Activated CD4-positive, alpha-beta T cell treated with anti-CD3 and anti-CD28 coated beads, Interleukin-2, Interleukin-4, amounts not matched to agents 100 ng/mL and 50 ng/mL, durations not matched to agents 16 hours and 8 hours (primary cell): ENCODE data around the gene EPHA5.

Experiments
- DNase-seq: peaks from one replicate; pipeline ENCODE4 v3.0.0-alpha.2; 2020; ENCODE audit warnings: low spot score

EPHA5 gene

DNA sequence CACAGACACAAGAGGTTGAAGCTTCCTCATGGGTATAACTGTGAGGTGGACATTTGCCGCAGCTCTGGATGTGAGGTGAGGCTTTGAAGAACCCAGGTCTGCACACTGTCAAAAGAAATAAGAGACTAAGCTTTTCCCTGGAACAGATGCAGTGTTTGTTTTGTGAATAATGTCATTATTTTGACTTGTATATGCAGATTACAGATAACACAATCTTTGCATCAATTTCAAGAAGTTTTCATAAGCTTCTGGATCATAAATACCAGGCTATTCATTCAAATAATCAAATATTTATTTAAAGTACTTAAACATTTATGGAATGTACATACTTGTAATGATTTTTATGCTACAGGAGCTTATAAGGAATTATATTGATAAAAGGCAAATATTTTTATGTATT, 174.8 kb downstream of the EPHA5 start:
- DNase-seq = no peak

DNA sequence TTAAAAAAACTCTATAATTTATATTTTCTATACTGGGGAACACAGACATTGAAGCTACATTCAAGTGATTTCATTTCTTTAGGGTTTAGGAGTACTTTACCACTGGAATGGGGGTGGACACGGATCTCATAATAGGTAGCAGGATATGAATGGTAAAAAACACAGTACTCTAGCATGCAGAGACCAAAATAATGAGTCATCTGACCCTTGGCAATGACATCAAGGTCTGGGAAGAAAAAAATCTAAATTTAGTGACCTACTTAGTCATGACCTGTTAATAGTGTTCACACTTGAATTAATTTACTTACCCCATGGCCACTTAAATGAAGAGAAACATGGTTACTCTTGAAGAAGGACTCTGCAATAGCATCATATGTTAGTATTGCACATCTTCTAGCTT, 187.9 kb downstream of the EPHA5 start:
- no peak for DNase-seq

DNA sequence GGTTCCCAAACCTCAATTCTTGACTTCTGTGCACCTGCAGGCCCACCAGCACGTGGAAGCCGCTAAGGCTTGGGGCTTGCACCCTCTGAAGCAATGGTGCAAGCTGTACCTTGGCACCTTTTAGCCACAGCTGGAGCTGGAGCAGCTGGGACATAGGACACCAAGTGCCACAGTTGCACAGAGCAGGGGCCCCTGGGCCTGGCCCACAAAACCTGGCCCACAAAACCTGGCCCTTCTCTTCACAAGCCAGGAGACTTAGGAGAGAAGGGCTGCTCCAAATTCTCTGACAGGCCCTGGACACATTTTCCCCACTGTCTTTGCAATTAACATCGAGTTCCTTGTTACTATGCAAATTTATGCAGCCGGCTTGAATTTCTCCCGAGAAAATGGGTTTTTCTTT, 197.8 kb downstream of the EPHA5 start:
- no peak for DNase-seq

DNA sequence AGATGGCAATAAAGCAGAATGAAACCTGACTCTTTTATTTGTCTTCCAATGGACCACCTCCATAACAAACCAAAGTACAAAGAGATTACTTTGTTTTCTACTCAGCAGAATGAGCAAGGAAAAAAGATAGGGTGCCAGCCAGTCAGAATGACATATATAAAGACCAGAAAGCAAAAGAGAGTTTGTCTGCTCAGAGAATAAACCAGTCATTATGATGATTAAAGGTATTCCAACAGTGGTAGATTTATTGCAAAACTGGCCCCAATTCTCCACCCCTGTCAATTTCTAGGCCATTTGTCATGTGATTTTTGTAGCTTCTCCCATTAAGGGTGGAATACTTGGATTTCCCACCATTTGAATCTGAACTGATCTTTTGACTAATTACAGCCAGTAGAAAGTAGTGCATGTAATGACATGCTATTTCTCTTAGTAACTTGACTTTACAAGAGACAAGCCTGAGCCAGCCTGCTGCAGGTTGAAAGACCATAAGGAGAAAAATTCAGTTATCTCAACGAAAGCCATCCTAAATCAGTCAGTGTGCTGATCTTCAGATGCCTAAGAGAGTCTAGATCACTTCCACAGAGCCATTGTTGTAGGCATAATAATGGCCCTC, 203.1 kb downstream of the EPHA5 start:
- DNase-seq = no peak

DNA sequence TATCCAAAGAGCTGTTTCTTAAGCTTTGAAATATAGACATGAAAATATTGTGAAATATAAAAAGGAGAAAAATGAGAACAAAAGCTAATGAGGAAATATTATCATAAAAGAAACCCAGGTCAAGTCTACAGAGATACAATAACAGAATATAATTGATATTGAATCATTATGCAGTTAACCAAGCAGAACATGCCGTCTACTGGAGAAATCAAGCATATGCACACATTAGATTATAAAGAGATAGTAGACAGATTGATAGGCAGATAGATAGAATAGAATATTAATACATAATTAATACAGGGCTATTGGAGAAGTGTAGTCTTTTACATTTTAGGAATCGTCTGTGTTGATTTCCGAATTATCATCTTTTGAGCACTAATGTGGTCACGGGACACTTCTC, 208.5 kb downstream of the EPHA5 start:
- DNase-seq = no peak

DNA sequence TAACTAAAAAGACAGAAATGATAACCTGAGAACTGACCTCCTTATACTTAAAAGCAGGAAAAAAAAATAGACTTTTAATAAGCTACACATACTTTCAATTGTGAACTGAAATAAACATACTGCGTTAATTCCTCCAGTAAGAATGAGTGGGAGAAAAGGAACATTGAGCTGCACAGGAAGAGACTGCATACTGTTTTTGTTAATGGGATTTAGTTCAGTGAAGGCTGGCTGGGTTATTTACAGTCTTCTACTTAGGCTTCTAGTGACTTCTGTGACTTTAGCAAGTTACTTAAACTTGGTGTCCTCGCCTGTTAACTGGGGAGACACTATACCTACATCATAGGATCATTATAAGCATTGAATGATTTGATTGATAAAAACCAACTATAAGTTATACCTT, 213.3 kb downstream of the EPHA5 start:
- DNase-seq = no peak

DNA sequence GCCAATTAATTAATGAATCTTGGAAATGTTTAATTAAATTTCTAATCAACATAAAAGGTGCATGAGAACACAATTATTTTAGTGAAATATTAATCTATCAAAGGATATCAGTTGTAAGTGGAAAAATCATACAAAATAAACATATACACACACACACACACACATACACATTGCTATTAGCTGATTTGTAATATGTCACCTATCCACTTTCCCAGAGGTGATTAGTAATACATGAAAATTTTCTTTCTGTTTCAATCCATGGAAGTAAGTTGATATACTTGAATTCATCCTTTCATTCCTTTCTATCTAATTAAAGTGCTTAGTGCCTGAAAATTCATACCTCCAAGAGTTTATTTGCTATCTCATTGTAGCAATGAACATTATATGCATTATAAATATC, 213.7 kb downstream of the EPHA5 start:
- DNase-seq = no peak

DNA sequence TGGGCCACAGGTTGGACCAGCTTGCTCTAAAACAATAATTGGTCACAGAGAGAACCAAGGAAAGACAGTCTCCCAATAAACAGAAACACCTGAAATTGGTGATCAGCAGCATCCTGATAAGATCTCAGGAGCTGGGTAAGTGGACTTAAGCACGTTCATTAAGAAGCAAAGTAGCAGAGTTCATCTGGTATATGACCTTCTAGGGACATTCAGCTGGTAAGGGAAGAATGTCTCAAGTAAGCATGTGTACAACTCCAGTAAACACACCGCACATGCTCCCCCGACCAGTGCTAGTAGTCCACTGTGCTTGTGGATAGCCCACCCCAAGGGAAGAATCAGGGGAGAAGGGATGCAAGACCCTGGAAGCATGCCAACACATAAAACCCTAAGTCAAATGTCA, 216.9 kb downstream of the EPHA5 start:
- DNase-seq = no peak

DNA sequence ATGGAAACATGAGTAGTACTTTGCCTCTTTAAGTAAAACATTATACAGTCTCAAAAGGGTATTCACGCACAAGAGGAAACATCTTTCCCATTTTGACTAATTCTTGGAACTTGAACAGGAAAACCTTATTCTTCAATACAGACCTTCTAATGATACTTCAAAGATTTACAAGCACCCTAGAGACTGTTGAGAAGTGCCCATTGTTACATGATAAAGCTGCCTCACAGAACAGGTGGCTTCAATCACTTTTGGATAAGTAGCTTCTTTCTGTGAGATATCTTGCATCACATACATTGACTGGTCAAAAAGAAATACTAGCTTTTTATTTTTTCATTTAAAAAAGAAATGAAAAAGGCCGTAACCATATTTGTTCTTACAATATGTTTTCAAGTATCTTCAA, 219.4 kb downstream of the EPHA5 start:
- no peak for DNase-seq

DNA sequence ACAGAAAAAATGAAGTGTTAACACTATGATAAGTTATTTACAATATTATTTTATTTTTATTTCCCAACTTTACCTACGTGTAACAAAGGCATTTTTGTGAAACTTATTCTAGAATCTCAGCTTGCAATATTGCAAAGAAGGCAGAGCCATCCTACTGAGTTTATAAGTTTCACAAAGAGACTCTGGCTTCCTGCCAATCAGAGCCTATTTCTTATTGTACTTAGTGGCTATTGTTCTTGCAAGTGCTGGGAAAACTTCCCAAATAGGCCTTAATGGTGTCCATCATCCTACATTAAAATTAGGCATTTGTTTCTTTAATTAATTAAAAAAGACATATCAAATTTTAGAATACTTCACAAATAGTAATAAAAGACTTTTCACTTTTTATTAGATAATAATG, 233.2 kb downstream of the EPHA5 start:
- no peak for DNase-seq

DNA sequence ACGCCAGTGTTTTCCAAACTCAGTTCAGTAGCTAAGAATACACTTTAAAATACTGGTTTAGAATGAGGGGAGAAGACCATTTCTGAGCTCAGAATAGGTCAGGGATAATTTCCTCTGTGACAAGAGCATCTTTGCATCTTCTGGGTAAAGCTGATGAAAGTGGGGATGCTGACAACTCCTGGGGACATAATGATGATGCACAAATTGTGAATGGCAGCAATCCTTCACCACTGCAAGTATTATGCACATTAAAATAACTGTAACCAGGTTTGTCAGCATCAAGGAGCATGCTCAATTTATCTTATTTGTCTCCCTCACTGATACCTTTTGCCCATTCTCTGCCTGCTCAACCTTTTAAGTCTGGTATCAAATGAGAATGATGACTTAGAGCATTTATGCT, 248.2 kb downstream of the EPHA5 start:
- DNase-seq = no peak

DNA sequence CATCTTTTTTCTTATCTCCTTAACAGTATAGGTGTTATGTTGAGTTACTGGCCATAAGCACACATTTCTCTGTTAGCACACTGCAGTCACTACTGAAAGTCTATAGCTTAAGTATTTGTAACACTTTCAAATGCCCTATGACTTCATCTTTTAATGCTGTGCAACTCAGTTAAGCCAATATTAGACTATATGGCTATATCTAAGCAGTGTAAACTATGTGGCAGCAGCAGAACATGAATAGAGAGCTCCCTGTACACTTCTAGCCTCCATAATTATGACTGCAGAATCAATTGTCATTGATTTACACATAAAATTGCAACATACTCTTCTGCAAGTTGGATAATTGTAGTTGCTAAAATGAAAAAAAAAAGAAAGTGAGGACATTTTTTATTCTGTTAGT, 250.3 kb downstream of the EPHA5 start:
- DNase-seq = no peak

DNA sequence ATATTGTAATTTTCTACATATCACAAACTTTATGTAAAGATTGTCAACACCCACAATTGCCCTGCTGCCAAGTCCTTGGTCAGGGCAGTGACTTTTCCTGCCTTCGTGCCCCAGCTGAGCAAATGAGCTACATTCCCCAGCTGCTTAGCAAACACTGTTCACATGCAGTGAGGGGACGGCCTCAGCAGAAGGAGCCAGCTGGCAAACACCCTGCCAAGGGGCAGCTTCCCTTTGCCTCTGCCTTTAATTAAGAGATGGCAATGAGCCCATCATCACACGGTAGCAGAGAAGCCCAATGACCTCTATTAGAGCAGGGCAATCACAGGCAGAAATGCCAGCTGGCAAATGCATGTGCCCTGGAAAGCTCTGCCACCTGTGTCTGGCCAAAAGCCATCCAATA, 253.4 kb downstream of the EPHA5 start:
- DNase-seq = no peak

DNA sequence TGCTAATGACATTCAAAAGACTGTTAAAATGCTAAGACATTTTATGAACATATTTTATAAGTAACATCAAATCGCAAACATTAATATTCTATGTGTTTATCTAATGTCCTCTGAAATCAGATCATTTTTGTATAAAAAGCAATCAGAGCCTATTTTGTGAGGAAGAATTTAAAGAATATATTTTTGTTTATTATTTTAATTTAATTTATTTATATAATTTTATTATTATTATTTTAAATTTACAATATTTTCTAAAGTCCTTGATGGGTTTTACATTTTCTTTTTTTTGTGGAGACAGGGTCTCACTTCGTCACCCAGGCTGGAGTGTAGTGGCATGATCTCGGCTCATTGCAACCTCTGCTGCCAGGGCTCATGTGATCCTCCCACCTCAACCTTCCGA, 262.8 kb downstream of the EPHA5 start:
- no peak for DNase-seq

DNA sequence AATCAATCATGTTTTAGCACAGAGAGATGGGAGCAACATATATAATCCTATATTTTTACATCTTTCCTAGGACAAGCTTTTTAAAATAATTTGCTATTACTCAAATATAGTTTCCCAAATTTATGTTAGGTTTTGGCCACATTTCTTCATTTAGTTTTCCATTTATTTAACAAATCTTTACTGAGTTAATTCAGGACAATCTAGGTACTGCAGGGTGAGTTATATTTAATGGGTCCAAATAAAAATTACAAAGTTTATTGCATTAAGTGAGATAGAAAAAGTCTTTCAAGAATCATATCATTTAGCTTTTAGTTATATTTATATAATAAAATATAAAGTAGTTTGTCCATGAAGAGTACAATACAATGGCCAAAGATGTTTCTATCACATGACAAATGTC, 269.2 kb downstream of the EPHA5 start:
- no peak for DNase-seq

DNA sequence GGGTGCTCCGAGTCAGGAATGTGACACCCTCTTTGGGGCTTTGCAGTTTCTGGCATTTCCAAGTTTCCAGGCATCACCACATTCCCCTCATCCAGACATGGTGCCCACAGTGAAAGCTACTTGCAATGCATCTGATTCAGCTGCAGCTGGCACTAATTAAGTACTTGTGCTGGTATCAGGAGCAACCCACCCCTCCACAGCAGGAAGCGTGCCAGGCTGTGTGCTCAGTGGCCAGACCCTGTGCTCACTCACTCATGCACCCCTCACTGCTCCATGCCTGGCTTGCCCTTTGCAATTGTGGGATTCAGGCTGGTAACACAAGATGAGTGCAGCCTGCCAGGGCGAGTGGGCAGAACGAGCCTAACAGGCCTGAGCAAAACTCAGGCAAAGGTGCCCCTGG, 271.2 kb downstream of the EPHA5 start:
- DNase-seq = no peak

DNA sequence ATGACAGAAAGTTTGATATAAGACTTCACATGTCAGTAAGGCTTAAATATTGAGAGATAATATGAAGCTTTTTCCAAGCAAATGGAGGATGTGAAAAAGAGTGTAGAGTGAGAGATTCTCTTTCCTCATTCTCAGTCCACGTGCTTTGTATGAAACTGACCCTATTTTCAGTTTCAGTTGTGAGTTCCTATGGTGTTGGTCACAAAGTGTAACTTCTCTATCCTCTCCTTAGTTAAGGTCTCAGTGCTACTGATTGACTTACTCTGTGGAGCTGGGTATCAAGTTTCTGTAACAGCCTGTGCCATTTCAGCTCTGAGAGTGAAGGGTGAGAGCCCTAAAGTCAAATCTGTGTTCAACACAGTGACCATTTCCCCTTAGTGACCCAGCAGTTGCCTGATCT, 277.2 kb downstream of the EPHA5 start:
- DNase-seq = no peak

DNA sequence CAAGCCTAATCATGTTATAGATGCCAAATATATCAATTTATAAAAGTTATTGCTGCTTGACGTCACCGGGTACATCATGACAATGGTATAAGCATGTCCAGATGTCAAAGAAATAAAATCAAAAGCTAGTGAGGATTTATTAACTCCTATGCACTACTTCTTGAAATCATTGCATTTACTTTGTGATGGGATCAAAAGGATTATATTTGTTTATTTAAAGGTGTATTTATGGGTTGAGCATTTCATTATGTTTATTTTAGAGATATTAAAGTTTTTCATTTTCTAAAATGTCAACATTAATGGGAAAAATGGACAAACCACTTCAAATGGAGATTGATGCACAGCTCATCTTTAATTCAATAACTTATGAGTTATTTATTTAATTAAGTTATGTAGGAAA, 277.8 kb downstream of the EPHA5 start:
- no peak for DNase-seq

DNA sequence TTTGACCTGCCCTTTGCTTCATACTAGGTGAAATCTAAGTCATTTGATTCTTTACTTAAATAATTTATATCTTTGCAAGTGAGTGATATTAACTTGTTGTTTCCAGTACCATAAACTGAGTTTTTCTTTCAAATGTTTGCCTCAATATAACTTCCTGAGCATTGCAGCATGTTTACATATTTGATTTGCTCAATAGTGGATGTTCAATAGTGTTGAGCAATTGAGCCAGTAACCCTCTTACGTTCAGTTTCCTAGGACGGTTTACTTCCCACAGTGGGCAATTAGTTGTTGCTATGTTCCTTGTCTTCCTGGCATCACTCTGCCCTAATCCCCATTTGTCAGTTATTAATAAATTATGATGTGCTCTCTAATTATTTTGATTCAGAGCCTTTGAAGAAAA, 278.5 kb downstream of the EPHA5 start:
- DNase-seq = no peak

DNA sequence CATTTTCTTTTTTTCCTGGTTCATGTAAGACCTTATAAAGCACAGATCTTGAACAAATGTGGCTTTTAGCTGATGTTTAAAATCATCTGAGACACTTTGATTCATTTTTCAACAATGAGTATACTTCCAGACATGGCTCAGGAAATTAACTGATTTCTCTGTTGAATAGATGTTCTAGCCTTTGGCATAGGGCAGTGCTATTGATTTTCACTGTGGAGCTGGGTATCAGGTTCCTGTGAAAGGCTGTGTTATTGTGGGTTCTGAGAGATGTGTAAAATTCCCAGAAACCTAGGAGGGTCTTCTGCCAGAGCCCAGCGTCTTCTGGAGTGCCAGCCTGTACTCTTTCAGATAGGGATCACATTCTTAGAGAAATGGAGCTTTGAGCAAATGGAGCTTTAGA, 278.9 kb downstream of the EPHA5 start:
- DNase-seq = no peak

DNA sequence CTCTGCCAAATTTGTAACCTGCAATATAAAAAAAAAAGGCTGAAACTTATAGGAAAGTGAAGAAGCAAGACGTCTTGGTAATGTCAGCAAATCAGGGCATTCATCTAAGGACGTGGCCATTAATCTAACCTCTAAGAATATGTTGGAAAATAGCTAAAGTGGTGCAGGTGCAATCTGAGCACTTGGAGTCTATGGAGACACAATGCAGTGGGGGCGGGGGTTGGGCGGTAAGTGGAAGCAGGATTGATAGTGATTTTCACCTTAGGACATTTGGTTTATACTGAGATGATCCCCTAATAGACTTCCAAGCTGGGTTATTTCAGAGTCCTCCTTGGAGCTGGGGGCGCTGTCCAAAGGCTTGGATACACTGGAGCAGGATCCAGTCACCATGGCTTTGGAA, 283.4 kb downstream of the EPHA5 start:
- DNase-seq = no peak

DNA sequence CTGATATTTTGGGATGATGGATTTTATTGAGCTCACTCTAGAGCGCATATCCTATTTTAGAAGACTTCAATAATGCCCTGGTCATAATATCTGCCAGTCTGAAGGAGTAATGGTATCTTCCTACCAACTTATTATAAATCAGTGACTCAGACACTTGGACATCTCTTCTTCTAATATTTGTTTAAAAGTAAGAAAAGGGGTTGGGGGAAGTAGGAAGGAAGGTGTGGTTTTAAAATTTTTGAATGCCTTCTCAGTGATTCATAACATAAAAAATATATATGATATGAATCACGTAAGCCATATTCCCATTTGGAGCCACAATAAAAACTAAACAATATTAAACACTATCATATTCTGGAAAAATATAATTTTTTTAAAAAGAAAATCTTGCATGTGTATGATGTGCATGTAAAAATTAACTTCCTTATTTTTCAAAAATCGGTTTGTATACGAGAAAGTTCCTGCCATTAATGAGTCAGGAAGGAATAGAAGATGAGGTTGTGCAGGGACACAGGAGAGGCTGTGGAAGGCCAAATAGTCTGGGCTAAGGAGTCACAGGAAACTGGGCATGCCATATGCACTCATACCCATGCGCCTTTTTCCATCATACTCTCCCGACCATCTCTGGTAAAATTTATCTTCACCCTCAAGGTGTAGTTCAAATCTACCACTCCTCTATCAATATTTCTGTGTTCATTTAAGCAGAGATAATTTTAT, 286.5 kb downstream of the EPHA5 start:
- DNase-seq = no peak

DNA sequence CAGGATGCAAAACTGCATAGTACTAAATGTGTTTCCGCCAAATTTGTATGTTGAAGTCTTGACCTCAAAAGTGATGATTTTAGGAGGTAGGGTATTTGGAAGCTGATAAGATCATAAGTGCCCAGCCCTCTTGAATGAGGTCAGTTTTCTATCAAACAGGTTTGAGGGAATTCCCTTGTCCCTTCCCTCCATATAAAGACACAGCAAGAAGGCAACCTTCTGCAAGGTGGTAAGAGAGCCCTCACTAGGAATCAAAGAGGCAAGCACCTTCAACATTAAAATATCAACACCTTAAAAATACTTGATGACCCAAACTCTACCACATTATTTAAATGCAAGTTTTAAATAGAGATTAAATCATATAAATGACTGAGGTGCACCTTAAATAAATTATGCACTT, 288.6 kb downstream of the EPHA5 start:
- DNase-seq = no peak

DNA sequence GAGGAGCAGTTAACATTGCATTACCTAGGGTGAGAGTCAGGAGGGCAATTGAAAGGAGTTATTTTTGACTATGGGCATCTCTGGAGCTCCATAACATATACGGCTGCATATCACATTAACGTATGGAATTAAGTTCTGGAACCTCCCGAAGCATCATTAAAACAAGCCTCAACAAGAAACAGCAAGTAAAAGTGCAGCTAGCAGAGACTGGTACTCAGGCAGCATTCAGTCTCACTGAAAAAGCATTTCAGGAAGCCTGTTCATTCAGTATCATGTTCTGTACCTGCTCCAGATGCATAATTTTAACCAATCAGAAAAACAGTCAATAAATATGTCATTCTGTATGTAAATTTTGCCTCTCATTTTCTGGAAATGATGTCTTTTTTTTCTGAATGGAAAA, 299.6 kb downstream of the EPHA5 start:
- no peak for DNase-seq
